Stomach (tissue), 4 donors: Measurements from ENCODE around the gene MYO9A.

Source experiments
- POLR2AphosphoS5 ChIP-seq, 3 donors: sonication (generic); formaldehyde crosslinking; IDR thresholded peaks; one replicate each; pipeline ENCODE4 v1.6.1; 2016; ENCODE audit warnings: antibody characterized with exemption in 3 of 3
- TF ChIP-seq, protein P1 (sequence below), 7 experiments: fragments of 450-650 bp in 4 of 7; fragments of 200-600 bp in 3 of 7; sonication (generic) in 3 of 7; IDR thresholded peaks; one replicate each; pipeline ENCODE4 v1.5.1; 2016 to 2019; ENCODE audit warnings: antibody characterized with exemption in 7 of 7, control low read depth in 2 of 7, mild to moderate bottlenecking in 1 of 7

DNA sequence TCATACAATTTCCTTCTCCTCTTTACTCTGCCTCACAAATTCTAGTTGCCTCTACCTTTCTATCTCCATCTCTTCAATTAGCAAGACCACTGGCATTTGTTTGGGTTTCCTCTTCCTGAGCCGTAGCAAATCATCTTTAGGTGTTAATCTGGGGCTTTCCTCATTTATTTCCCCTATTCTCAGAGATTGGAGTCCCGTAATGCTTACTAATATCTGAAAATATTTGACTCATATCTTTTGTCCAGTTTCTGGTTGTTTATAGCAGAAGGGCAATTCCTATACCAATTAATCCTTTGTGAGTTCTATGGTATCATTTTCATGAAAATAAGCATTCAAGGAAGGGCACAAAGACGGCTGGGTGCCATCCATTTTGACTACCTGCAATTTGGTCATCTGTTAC is 203.9 kb downstream of the MYO9A start:
- TF ChIP-seq POLR2AphosphoS5 (IDR thresholded peaks at IDR 0.05): no peak
- TF ChIP-seq, protein P1, sequence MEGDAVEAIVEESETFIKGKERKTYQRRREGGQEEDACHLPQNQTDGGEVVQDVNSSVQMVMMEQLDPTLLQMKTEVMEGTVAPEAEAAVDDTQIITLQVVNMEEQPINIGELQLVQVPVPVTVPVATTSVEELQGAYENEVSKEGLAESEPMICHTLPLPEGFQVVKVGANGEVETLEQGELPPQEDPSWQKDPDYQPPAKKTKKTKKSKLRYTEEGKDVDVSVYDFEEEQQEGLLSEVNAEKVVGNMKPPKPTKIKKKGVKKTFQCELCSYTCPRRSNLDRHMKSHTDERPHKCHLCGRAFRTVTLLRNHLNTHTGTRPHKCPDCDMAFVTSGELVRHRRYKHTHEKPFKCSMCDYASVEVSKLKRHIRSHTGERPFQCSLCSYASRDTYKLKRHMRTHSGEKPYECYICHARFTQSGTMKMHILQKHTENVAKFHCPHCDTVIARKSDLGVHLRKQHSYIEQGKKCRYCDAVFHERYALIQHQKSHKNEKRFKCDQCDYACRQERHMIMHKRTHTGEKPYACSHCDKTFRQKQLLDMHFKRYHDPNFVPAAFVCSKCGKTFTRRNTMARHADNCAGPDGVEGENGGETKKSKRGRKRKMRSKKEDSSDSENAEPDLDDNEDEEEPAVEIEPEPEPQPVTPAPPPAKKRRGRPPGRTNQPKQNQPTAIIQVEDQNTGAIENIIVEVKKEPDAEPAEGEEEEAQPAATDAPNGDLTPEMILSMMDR (IDR thresholded peaks at IDR 0.05): no peak
